K562 (cell line): ENCODE results near the gene STX11. TPM values are rescaled to one million over a fixed set of nuclear protein-coding genes. Genes with fewer than 3 reads are reported as not detected.

Experiments used
- ATAC-seq: fragments of 200-7000 bp; cut with Tn5 transposase; 3 replicates; pipeline ENCODE4 v1.9.1; 2020; ENCODE audit warnings: moderate library complexity
- Bru-seq: library from RNA; stranded (reverse); fragments of 400-500 nt; gene quantifications from one replicate; lab custom pipeline; 2021; lab: Mats Ljungman, UMichigan
- BruChase-seq, 2 experiments: library from RNA; stranded (reverse); fragments of 400-500 nt; gene quantifications; one replicate each; lab custom pipeline; 2021; lab: Mats Ljungman, UMichigan
- BruUV-seq: library from RNA; stranded (reverse); fragments of 400-500 nt; replicated peaks from 2 replicates; lab custom pipeline; 2021; lab: Mats Ljungman, UMichigan
- CTCF ChIA-PET: fragments of 300-600 bp; formaldehyde crosslinking; extraction: SDS; loops from one replicate; lab custom pipeline; 2021; ENCODE audit warnings: low intra/inter-chr PET ratio; lab: Yijun Ruan, JAX
- POLR2A ChIA-PET: fragments of 300-600, 350-650 bp; sonication (Branson Sonifier 250); formaldehyde crosslinking; extraction: SDS; loops from one replicate; lab custom pipeline; 2021; ENCODE audit warnings: antibody characterized with exemption, inconsistent platforms; lab: Yijun Ruan, JAX
- DNase-seq, 4 experiments: peaks; one replicate each; pipeline versions ENCODE4 v3.0.0 to v3.0.0-alpha.2; 2011 to 2018; ENCODE audit warnings: low spot score in 3 of 4, mixed read lengths in 3 of 4; ENCODE audit errors: extremely low read depth in 1 of 4
- FAIRE-seq: peaks from 2 replicates; lab custom pipeline; 2011; peaks lifted over from hg19 to GRCh38; lab: Jason Lieb, UNC
- H2AFZ ChIP-seq: 2 replicates; pipeline ENCODE4 v1.6.0; 2011; ENCODE audit warnings: low read depth, low read length, control low read depth, inconsistent platforms
- H3K27ac ChIP-seq: fragments of 200-600 bp; 3 replicates; pipeline ENCODE4 v1.8.0; 2011; ENCODE audit warnings: low read depth, mild to moderate bottlenecking, control low read depth, inconsistent platforms, low read length, moderate library complexity, mixed read lengths; ENCODE audit errors: extremely low read depth
- H3K27me3 ChIP-seq, 2 experiments: fragments of 300-600 bp in 1 of 2; 2 replicates in 1 of 2; 3 replicates in 1 of 2; pipeline versions ENCODE4 v1.6.0 to v1.8.0; 2011; ENCODE audit warnings: inconsistent platforms in 2 of 2, low read length in 2 of 2, mild to moderate bottlenecking in 1 of 2, mixed read lengths in 1 of 2, moderate library complexity in 1 of 2; ENCODE audit not compliant: control insufficient read depth in 2 of 2, insufficient read depth in 2 of 2
- H3K36me3 ChIP-seq: fragments of 300-600 bp; 3 replicates; pipeline ENCODE4 v1.8.0; 2011; ENCODE audit warnings: mild to moderate bottlenecking, low read length, inconsistent platforms; ENCODE audit not compliant: control insufficient read depth, insufficient read depth
- H3K4me1 ChIP-seq, 2 experiments: fragments of 200-600 bp in 1 of 2; replicated peaks in 1 of 2; 2 replicates in 1 of 2; 3 replicates in 1 of 2; pipeline versions ENCODE4 v1.5.1 to v1.8.0; 2011; ENCODE audit warnings: inconsistent platforms in 2 of 2, low read length in 2 of 2, mild to moderate bottlenecking in 1 of 2, mixed read lengths in 1 of 2, moderate library complexity in 1 of 2; ENCODE audit not compliant: control insufficient read depth in 2 of 2, insufficient read depth in 2 of 2
- H3K4me2 ChIP-seq: 2 replicates; pipeline ENCODE4 v1.6.1; 2011; ENCODE audit warnings: low read length, control low read depth, inconsistent platforms, mixed read lengths; ENCODE audit not compliant: insufficient read depth
- H3K4me3 ChIP-seq: fragments of 200-600 bp; sonication (generic), shearing (Covaris generic); 2 replicates; pipeline ENCODE4 v1.5.1; 2016; ENCODE audit warnings: control low read depth, inconsistent platforms
- H3K79me2 ChIP-seq: fragments of 200-600 bp; 3 replicates; pipeline ENCODE4 v1.8.0; 2011; ENCODE audit warnings: low read length, inconsistent platforms; ENCODE audit not compliant: control insufficient read depth, insufficient read depth
- H3K9ac ChIP-seq, 2 experiments: 2 replicates each; pipeline versions ENCODE4 v1.6.0 to v1.6.1; 2011; ENCODE audit warnings: low read depth in 2 of 2, low read length in 2 of 2, control low read depth in 1 of 2, inconsistent platforms in 1 of 2, mild to moderate bottlenecking in 1 of 2, mixed read lengths in 1 of 2; ENCODE audit not compliant: insufficient read depth in 1 of 2
- H3K9me1 ChIP-seq: one replicate; pipeline ENCODE4 v1.6.0; 2011; ENCODE audit warnings: inconsistent platforms, mild to moderate bottlenecking, low read length, moderate library complexity; ENCODE audit not compliant: control insufficient read depth, insufficient read depth
- H3K9me3 ChIP-seq: replicated peaks from 2 replicates; pipeline ENCODE4 v1.5.1; 2011; ENCODE audit warnings: low read depth, low read length, inconsistent platforms; ENCODE audit not compliant: control insufficient read depth, insufficient read depth
- H4K20me1 ChIP-seq: replicated peaks from 2 replicates; pipeline ENCODE4 v1.6.1; 2011; ENCODE audit warnings: low read length, inconsistent platforms, mixed read lengths; ENCODE audit not compliant: control insufficient read depth, insufficient read depth
- BMI1 ChIP-seq: fragments of 150-350 bp; IDR thresholded peaks from 2 replicates; pipeline ENCODE4 v1.6.1; 2014; ENCODE audit warnings: low read length
- CREB1 ChIP-seq, 2 experiments: sonication (generic) in 1 of 2; formaldehyde crosslinking in 1 of 2; IDR thresholded peaks; 2 replicates each; pipeline versions ENCODE4 v1.6.1 to v1.8.0; 2012 to 2022; ENCODE audit warnings: inconsistent platforms in 1 of 2, mild to moderate bottlenecking in 1 of 2, missing genetic modification reagents in 1 of 2, moderate library complexity in 1 of 2
- ERF ChIP-seq: fragments of 450-650 bp; formaldehyde crosslinking; IDR thresholded peaks from 2 replicates; pipeline ENCODE4 v1.4.0; 2020; ENCODE audit warnings: mild to moderate bottlenecking, mixed read lengths
- ETS2 ChIP-seq: IDR thresholded peaks from 2 replicates; pipeline ENCODE4 v1.6.1; 2016; ENCODE audit warnings: borderline replicate concordance, missing genetic modification characterization, mild to moderate bottlenecking, moderate library complexity, missing compliant biosample characterization; ENCODE audit not compliant: poor library complexity, severe bottlenecking
- HNRNPLL ChIP-seq: fragments of 200-400 bp; formaldehyde crosslinking; IDR thresholded peaks from 2 replicates; pipeline ENCODE4 v1.6.1; 2017; ENCODE audit warnings: low read length, low read depth, mild to moderate bottlenecking; ENCODE audit not compliant: poor library complexity, severe bottlenecking
- RAD21 ChIP-seq, 2 experiments: fragments of 250-450 bp in 1 of 2; fragments of 450-650 bp in 1 of 2; sonication (Bioruptor Pico) in 1 of 2; formaldehyde crosslinking in 1 of 2; IDR thresholded peaks in 1 of 2; conservative IDR thresholded peaks in 1 of 2; 2 replicates each; pipeline versions ENCODE4 v1.4.0 to v1.8.0; 2020 to 2022; ENCODE audit warnings: mild to moderate bottlenecking in 2 of 2, moderate library complexity in 1 of 2
- TAF9B ChIP-seq: fragments of 450-650 bp; IDR thresholded peaks from 2 replicates; pipeline ENCODE4 v1.6.1; 2018; ENCODE audit warnings: mild to moderate bottlenecking; ENCODE audit not compliant: partially characterized antibody
- ZNF274 ChIP-seq: IDR thresholded peaks from 2 replicates; pipeline ENCODE4 v1.6.1; 2011; ENCODE audit warnings: low read depth, mild to moderate bottlenecking, low read length, moderate library complexity, borderline replicate concordance
- ZNF347 ChIP-seq: fragments of 450-650 bp; formaldehyde crosslinking; IDR thresholded peaks from 2 replicates; pipeline ENCODE4 v1.4.0; 2020; ENCODE audit warnings: low read depth, mild to moderate bottlenecking, moderate library complexity
- WGBS: fragments of 100-300 bp; shearing (Covaris generic); methylation state at CpG from one replicate; pipeline ENCODE4 v1.1.6; 2016; ENCODE audit warnings: low coverage, mixed read lengths; ENCODE audit not compliant: insufficient coverage; ENCODE audit errors: missing lambda C conversion rate; 5-methylcytosine and 5-hydroxymethylcytosine counted together
- in situ Hi-C: fragments of 300-500 bp; cut with MboI; formaldehyde crosslinking; loops from 4 replicates; pipeline ENCODE4 v1.15.0; 2018; ENCODE audit warnings: inconsistent platforms, mixed read lengths
- intact Hi-C: fragments of 100-400 bp; cut with micrococcal nuclease; formaldehyde crosslinking; loops from 2 replicates; pipeline ENCODE4 v1.14.2; 2022
- long read RNA-seq, 3 experiments: library from polyadenylated mRNA in 2 of 3; library from RNA in 1 of 3; unstranded in 2 of 3; stranded (forward) in 1 of 3; transcript quantifications; one replicate each; pipeline ENCODE4 v2.0.0, GENCODE V29; 2019 to 2022
- polyA minus RNA-seq, 3 experiments: library from RNA; depleted of rRNA, polyadenylated mRNA; stranded (reverse); fragments of >200 nt; gene quantifications; 2 replicates each; pipeline ENCODE4 v1.2.3, GENCODE V29; 2011
- polyA plus RNA-seq, 8 experiments: library from polyadenylated mRNA; depleted of rRNA in 4 of 8; stranded (reverse) in 5 of 8; unstranded in 3 of 8; fragments of >200 nt; fragmentation: Nextera tagmentation in 2 of 8; fragmentation: Illumina TruSeq in 1 of 8; extraction: Ambion mirVana in 2 of 8; extraction: Trizol in 1 of 8; gene quantifications; 2 replicates each; pipeline versions ENCODE4 v1.2.1 to v1.2.3, GENCODE V29; 2011 to 2014; ENCODE audit warnings: inconsistent platforms in 1 of 8, missing spikeins in 1 of 8
- total RNA-seq, 7 experiments: library from RNA; depleted of rRNA in 6 of 7; stranded (reverse); fragments of >200 nt in 6 of 7; fragmentation: Illumina TruSeq in 2 of 7; extraction: Trizol in 2 of 7; gene quantifications; 2 replicates each; pipeline versions ENCODE4 v1.2.1 to v1.2.3, GENCODE V29; 2011 to 2021; ENCODE audit warnings: low replicate concordance in 1 of 7
- TF ChIP-seq, protein P1 (sequence below): IDR thresholded peaks from 2 replicates; pipeline ENCODE4 v1.6.1; 2011; ENCODE audit not compliant: insufficient read length; ENCODE audit errors: extremely low read depth
- TF ChIP-seq, protein P2 (sequence below): fragments of 250-450 bp; sonication (Bioruptor Pico); IDR thresholded peaks from 2 replicates; pipeline ENCODE4 v1.4.0; 2020
- TF ChIP-seq, protein P3 (sequence below): sonication (generic); formaldehyde crosslinking; IDR thresholded peaks from 2 replicates; pipeline ENCODE4 v1.8.0; 2022; ENCODE audit warnings: mild to moderate bottlenecking, missing genetic modification reagents

Gene STX11
- total RNA-seq (2011; cell fraction: chromatin; rRNA removed; ENCODE audit: low replicate concordance), result 0.44 TPM in 1 of 2 replicates, not detected in the other
- 0.17 TPM in 1 of 2 replicates, not detected in the other for total RNA-seq (2011; cell fraction: nucleolus; rRNA removed)
- total RNA-seq (2011; cell fraction: nucleoplasm; rRNA removed), result 0.38 and 0.44 TPM in 2 replicates
- total RNA-seq (2014; rRNA removed) (0.73 and 0.86 TPM in 2 replicates), total RNA-seq (2014; rRNA removed; fragmentation: Illumina TruSeq; extraction: Trizol) (0.29 and 0.45 TPM in 2 replicates), total RNA-seq (2015; rRNA removed; fragmentation: Illumina TruSeq; extraction: Trizol) (0.51 and 0.53 TPM in 2 replicates), total RNA-seq (2021) (0.47 and 0.51 TPM in 2 replicates), polyA plus RNA-seq (2011; rRNA removed) (0.40 and 1.2 TPM in 2 replicates), polyA plus RNA-seq (2014; fragmentation: Illumina TruSeq; extraction: Trizol) (0.54 and 0.56 TPM in 2 replicates), polyA plus RNA-seq (2014; fragmentation: Nextera tagmentation; extraction: Ambion mirVana) (under 1 TPM; 0.06 to 0.07 TPM), polyA plus RNA-seq (2014; rRNA removed) (0.29 and 1.6 TPM in 2 replicates), polyA minus RNA-seq (2011; rRNA and poly(A)+ RNA removed) (0.21 and 1.1 TPM in 2 replicates), Bru-seq, nascent RNA (percentile 50 among the genes with signal in this experiment), BruChase-seq, experiment 1, labeled RNA remaining after a 2-hour chase (percentile 41 among the genes with signal in this experiment), BruChase-seq, experiment 2, labeled RNA remaining after a 6-hour chase (percentile 40 among the genes with signal in this experiment)
- 0.31 and 1.0 TPM in 2 replicates for polyA plus RNA-seq (2011; cell fraction: cytosol; rRNA removed)
- polyA plus RNA-seq (2011; cell fraction: nucleus; rRNA removed), result 0.23 and 0.87 TPM in 2 replicates
- 0.40 and 0.73 TPM in 2 replicates for polyA plus RNA-seq (2012)
- polyA minus RNA-seq (2011; cell fraction: cytosol; rRNA and poly(A)+ RNA removed), result 0.91 TPM in 1 of 2 replicates, not detected in the other
- 0.13 and 1.3 TPM in 2 replicates for polyA minus RNA-seq (2011; cell fraction: nucleus; rRNA and poly(A)+ RNA removed)
- long read RNA-seq, experiment 1, partial matches to known transcripts, result 0 of 2 reads
- long read RNA-seq, experiment 1, other reads (novel, unspliced or antisense), result 1 of 2 reads
- long read RNA-seq, experiment 2, result 0 reads
- long read RNA-seq, experiment 3, partial matches to known transcripts, result 0 of 1 reads
- long read RNA-seq, experiment 3, other reads (novel, unspliced or antisense), result 1 of 1 reads

DNA sequence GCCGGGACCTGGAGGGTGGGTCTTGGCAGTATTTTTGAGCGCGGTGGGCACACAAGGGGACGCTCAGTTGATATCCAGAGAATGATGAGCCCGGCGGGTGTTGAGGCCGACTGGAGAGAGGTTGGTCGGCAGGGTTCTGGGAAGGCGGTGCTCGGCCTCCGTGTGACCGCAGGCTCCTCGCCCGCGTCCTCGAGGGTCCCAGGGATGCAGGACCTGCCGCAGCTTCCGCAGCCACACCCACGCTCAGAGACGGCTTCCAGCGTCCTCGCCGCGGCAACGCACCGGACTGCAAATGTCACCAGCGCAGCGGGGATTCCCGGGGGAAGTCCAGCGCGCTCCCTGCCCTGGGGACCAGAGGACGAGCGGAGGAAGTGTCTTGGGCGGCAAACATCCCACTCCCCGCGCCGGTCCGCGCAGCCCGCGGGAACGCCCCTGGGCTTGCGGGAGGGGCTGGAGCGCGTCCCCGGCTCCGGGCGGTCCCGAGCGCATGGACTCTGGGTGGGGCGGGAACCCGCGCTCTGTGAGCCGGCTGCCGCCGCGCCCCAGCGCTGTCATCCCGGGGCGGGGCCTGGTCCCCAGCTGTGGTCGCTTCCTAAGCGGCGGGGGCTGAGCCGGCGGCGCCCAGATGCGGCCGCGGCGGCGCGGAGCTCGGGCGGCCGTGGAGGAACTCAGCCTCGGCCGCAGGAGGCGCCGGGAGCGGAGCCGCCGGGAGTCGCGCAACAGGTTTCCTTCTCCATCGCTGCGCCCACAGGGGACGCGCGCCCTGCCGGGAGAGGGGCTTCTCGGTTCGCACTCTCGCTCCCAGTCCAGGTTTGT lies at the start of gene STX11:
TSS of gene STX11 (plus strand) at position 624 of the 816 bp plus-strand sequence. CDS start 36,111 bp downstream, outside the sequence.
- BruUV-seq, result no TSS peak
- 2% methylated on average over 65 of the region's 93 CpGs for WGBS
- intact Hi-C loops, result loop anchor here (2.0 to 5.0 kb wide), 2 partner anchors 45 to 67 kb away; no protein-coding TSS in a partner anchor
- DNase-seq, result peak; percentile 82 to 89 (median 84)
- CTCF ChIA-PET, result no interaction called here
- in situ Hi-C loops, result no loop called here
- FAIRE-seq, result no peak
- peak within 1 kb of the TSS; percentile 73 for H2AFZ ChIP-seq
- H3K4me2 ChIP-seq, result peak within 1 kb of the TSS; percentile 64
- no peaks in the 10 kb centered on the region for H4K20me1 ChIP-seq
- H3K9me3 ChIP-seq, result no peaks in the 10 kb centered on the region
- H3K9me1 ChIP-seq, result no peaks in the 10 kb centered on the region
- peaks cover 17 to 29% of the 10 kb centered on the region in 2 experiments for H3K27me3 ChIP-seq
- peak within 1 kb of the TSS in 1 of 2 experiments; percentile 88; a peak in 2 of 4 replicates for H3K9ac ChIP-seq
- POLR2A ChIA-PET, result interaction anchor here (0.6 to 1.4 kb wide), 3 partner anchors 24 to 1623 kb away, joined by 3 to 6 read pairs (median 3); no protein-coding TSS in a partner anchor
- H3K27ac ChIP-seq, result no peak within 1 kb of the TSS
- no peaks in the 10 kb centered on the region for H3K36me3 ChIP-seq
- H3K79me2 ChIP-seq, result no peaks in the 10 kb centered on the region
- ATAC-seq, result peak; percentile 98
- peaks cover 7 to 16% of the 10 kb centered on the region in 2 experiments; a peak in 4 of 5 replicates for H3K4me1 ChIP-seq
- H3K4me3 ChIP-seq, result peak within 1 kb of the TSS; percentile 51
- TF ChIP-seq HNRNPLL (peak; percentile 71), CREB1 (IDR thresholded peaks at IDR 0.05) (no peak), CREB1 (CRISPR knock-in tag; IDR thresholded peaks at IDR 0.05) (0 out of 2 replicates have a peak, but pooled peaks have one; percentile 63), ERF (CRISPR knock-in tag) (no peak), ZNF347 (no peak), BMI1 (no peak), ZNF274 (no peak), RAD21 (CRISPR knock-in tag; conservative IDR thresholded peaks at IDR 0.05 in 1 of 2, IDR thresholded peaks at IDR 0.05 in 1 of 2) (no peak), TAF9B (no peak), ETS2 (tag) (no peak)
- TF ChIP-seq, protein P1, sequence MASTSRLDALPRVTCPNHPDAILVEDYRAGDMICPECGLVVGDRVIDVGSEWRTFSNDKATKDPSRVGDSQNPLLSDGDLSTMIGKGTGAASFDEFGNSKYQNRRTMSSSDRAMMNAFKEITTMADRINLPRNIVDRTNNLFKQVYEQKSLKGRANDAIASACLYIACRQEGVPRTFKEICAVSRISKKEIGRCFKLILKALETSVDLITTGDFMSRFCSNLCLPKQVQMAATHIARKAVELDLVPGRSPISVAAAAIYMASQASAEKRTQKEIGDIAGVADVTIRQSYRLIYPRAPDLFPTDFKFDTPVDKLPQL, result no peak
- TF ChIP-seq, protein P2, sequence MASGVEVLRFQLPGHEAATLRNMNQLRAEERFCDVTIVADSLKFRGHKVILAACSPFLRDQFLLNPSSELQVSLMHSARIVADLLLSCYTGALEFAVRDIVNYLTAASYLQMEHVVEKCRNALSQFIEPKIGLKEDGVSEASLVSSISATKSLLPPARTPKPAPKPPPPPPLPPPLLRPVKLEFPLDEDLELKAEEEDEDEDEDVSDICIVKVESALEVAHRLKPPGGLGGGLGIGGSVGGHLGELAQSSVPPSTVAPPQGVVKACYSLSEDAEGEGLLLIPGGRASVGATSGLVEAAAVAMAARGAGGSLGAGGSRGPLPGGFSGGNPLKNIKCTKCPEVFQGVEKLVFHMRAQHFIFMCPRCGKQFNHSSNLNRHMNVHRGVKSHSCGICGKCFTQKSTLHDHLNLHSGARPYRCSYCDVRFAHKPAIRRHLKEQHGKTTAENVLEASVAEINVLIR (CRISPR knock-in tag), result no peak
- TF ChIP-seq, protein P3, sequence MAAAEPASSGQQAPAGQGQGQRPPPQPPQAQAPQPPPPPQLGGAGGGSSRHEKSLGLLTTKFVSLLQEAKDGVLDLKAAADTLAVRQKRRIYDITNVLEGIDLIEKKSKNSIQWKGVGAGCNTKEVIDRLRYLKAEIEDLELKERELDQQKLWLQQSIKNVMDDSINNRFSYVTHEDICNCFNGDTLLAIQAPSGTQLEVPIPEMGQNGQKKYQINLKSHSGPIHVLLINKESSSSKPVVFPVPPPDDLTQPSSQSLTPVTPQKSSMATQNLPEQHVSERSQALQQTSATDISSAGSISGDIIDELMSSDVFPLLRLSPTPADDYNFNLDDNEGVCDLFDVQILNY (CRISPR knock-in tag), result no peak
